Left lung (tissue), 10 donors: Measurements from ENCODE around the gene TUBGCP2. TPM values are rescaled to one million over a fixed set of nuclear protein-coding genes. Genes with fewer than 3 reads are reported as not detected.

ENCODE experiments used
- ATAC-seq: fragments of 200-7000 bp; cut with Tn5 transposase; one replicate; pipeline ENCODE4 v1.9.1; 2020; ENCODE audit warnings: moderate library complexity
- DNase-seq, 4 donors: peaks; one replicate each; pipeline ENCODE4 v3.0.0-alpha.2; 2013 to 2020
- H3K27ac ChIP-seq, 2 donors: fragments of 200-600 bp; sonication (generic) in 1 of 2; one replicate each; pipeline versions ENCODE4 v1.5.0 to v1.8.0; 2020 to 2021
- H3K27me3 ChIP-seq, 2 donors: fragments of 200-600 bp; sonication (generic) in 1 of 2; one replicate each; pipeline versions ENCODE4 v1.5.0 to v1.8.0; 2020 to 2021
- H3K36me3 ChIP-seq, 2 donors: fragments of 200-600 bp; sonication (generic) in 1 of 2; one replicate each; pipeline versions ENCODE4 v1.5.0 to v1.8.0; 2020 to 2021
- H3K4me1 ChIP-seq, 2 donors: fragments of 200-600 bp; one replicate each; pipeline ENCODE4 v1.8.0; 2021
- H3K4me3 ChIP-seq, 2 donors: fragments of 200-600 bp; sonication (generic) in 1 of 2; one replicate each; pipeline versions ENCODE4 v1.5.0 to v1.8.0; 2020 to 2021; ENCODE audit warnings: mild to moderate bottlenecking in 1 of 2
- H3K9me3 ChIP-seq, 2 donors: fragments of 200-600 bp; sonication (generic) in 1 of 2; one replicate each; pipeline versions ENCODE4 v1.5.0 to v1.8.0; 2020 to 2021
- intact Hi-C, 2 donors: fragments of 100-400 bp; cut with DNase I; formaldehyde crosslinking; loops; one replicate each; pipeline versions ENCODE4 v1.11.2 to v1.14.2; 2022
- microRNA-seq, 2 donors: library from miRNA; unstranded; fragments of <30 nt; microRNA quantifications; one replicate each; pipeline ENCODE4, GENCODE V29; 2019
- polyA plus RNA-seq, 6 donors: library from polyadenylated mRNA; unstranded; fragments of 120-200 nt; gene quantifications; one replicate each; pipeline ENCODE4 v1.2.1, GENCODE V29; 2013; ENCODE audit not compliant: insufficient read length in 6 of 6
- total RNA-seq, 2 donors: library from RNA; stranded (reverse); fragmentation: NEBNext Ultra II Directional; extraction: Animal tissue kit (Norgen Biotek cat#: 25700); gene quantifications; one replicate each; pipeline ENCODE4 v1.2.1, GENCODE V29; 2021
- TF ChIP-seq, protein P1 (sequence below), 2 donors: fragments of 200-600 bp; sonication (generic) in 1 of 2; IDR thresholded peaks; one replicate each; pipeline versions ENCODE4 v1.5.0 to v1.8.0; 2021; ENCODE audit warnings: antibody characterized with exemption in 2 of 2
- donor health status: DM: no; HTN: yes; CAD: no.
- donor health status: DM: no; HTN: no; CAD: no.

TUBGCP2 gene
- total and polyA plus RNA-seq, 8 donors = 44.2 to 62.3 (median 52.1) TPM

DNA sequence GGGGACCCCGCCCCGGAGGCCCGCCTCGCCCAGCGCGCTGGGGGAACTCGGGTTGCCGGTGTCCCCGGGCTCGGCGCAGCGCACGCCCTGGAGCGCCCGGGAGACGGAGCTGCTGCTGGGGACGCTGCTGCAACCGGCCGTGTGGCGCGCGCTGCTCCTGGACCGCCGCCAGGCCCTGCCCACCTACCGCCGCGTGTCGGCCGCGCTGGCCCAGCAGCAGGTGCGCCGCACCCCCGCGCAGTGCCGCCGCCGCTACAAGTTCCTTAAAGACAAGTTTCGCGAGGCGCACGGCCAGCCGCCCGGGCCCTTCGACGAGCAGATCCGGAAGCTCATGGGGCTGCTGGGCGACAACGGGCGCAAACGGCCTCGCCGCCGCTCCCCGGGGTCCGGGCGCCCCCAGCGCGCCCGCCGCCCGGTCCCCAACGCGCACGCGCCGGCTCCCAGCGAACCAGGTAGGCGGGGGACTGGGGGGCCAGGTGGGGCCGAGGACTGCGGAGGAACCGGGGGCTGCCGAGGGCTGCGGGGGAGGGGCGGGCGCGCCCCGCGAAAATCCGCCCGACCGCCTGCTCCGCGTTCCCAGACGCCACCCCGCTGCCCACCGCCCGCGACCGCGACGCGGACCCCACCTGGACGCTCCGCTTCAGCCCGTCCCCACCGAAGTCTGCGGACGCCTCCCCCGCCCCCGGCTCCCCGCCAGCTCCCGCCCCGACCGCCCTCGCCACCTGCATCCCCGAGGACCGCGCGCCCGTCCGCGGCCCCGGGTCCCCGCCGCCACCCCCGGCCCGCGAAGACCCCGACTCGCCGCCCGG lies 78.1 kb downstream of the TUBGCP2 start:
- intact Hi-C loops = no loop called here

DNA sequence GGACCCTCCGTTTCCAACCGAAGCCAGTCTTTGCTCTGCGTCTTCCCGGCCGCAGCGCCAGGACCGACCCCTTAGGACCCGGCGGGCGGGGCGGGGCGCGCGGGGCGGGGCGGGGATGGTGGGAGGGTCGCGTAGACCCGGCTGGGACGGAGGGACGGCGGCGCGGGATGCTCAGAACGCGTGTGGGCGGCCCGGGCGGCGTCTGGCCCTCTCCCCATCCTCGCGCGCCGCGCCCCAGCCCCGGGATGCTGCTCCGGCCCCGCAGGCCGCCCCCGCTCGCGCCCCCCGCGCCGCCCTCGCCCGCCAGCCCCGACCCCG lies 78.7 kb downstream of the TUBGCP2 start, which contains the start of gene UTF1:
Gene UTF1 (plus strand): TSS at position 174 of the 318 bp plus-strand sequence. CDS start 72 bp downstream, at position 246.
- H3K4me1 ChIP-seq = peaks cover 0 to 16% of the 10 kb centered on the region in 2 donors
- H3K27me3 ChIP-seq = peaks cover 51 to 100% of the 10 kb centered on the region in 2 donors
- peak within 1 kb of the TSS in 1 of 2 donors; percentile 11 for H3K4me3 ChIP-seq
- ATAC-seq = no peak
- H3K27ac ChIP-seq = no peak within 1 kb of the TSS
- intact Hi-C loops = no loop called here
- DNase-seq = no peak
- TF ChIP-seq, protein P1, sequence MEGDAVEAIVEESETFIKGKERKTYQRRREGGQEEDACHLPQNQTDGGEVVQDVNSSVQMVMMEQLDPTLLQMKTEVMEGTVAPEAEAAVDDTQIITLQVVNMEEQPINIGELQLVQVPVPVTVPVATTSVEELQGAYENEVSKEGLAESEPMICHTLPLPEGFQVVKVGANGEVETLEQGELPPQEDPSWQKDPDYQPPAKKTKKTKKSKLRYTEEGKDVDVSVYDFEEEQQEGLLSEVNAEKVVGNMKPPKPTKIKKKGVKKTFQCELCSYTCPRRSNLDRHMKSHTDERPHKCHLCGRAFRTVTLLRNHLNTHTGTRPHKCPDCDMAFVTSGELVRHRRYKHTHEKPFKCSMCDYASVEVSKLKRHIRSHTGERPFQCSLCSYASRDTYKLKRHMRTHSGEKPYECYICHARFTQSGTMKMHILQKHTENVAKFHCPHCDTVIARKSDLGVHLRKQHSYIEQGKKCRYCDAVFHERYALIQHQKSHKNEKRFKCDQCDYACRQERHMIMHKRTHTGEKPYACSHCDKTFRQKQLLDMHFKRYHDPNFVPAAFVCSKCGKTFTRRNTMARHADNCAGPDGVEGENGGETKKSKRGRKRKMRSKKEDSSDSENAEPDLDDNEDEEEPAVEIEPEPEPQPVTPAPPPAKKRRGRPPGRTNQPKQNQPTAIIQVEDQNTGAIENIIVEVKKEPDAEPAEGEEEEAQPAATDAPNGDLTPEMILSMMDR (IDR thresholded peaks at IDR 0.05) = no peak
- no peaks in the 10 kb centered on the region for H3K36me3 ChIP-seq
- no peaks in the 10 kb centered on the region for H3K9me3 ChIP-seq

More for the DNA sequence above, 78.1 kb downstream of the TUBGCP2 start:
- TF ChIP-seq, protein P1 (IDR thresholded peaks at IDR 0.05) = no peak
- Histone ChIP-seq H3K36me3 (no peaks in the 10 kb centered on the region), H3K27ac (no peak overlapping the region), H3K4me1 (peaks cover 0 to 22% of the 10 kb centered on the region in 2 donors), H3K4me3 (peak overlapping the region in 1 of 2 donors; percentile 11), H3K27me3 (peaks cover 57 to 100% of the 10 kb centered on the region in 2 donors), H3K9me3 (no peaks in the 10 kb centered on the region)
- DNase-seq (peak in 1 of 4 donors; percentile 40), ATAC-seq (peak; percentile 40)

GRCh38 chr10:133229265-133230043 lies 79.2 kb downstream of the TUBGCP2 start:
- TF ChIP-seq, protein P1 (IDR thresholded peaks at IDR 0.05) = no peak
- intact Hi-C loops = no loop called here
- Histone ChIP-seq H3K9me3 (no peaks in the 10 kb centered on the region), H3K4me3 (no peak overlapping the region), H3K4me1 (peaks cover 0 to 14% of the 10 kb centered on the region in 2 donors), H3K27ac (no peak overlapping the region), H3K27me3 (peaks cover 51 to 100% of the 10 kb centered on the region in 2 donors), H3K36me3 (no peaks in the 10 kb centered on the region)
- DNase-seq (no peak), ATAC-seq (no peak)

Small RNA genes lying within 50 kb of the gene (microRNA-seq; reads per million reads assigned to microRNA genes)
- gene MIR202 = 0.17 to 0.82 reads per million in 2 donors

Other genes with a start within 250 kb of the TUBGCP2 start
- gene ADGRA1, start 220.9 kb downstream of the TUBGCP2 start, total RNA-seq = under 1 TPM in 1 of 2 donors, not detected in 1; 0.24 TPM
- gene ADGRA1, start 220.9 kb downstream of the TUBGCP2 start, polyA plus RNA-seq = under 1 TPM; 0.07 to 0.17 (median 0.08) TPM
- 10 to 100 TPM in 1 of 2 donors, 1 to 10 TPM in 1; 8.4 to 10.4 TPM for gene KNDC1, start 148.7 kb downstream of the TUBGCP2 start, total RNA-seq
- 1 to 10 TPM; 2.5 to 4.6 (median 3.8) TPM for gene KNDC1, start 148.7 kb downstream of the TUBGCP2 start, polyA plus RNA-seq
- not detected for gene UTF1, start 78.7 kb downstream of the TUBGCP2 start, total RNA-seq
- not detected for gene UTF1, start 78.7 kb downstream of the TUBGCP2 start, polyA plus RNA-seq
- 1 to 10 TPM; 1.3 to 4.1 TPM for gene VENTX, start 71.0 kb downstream of the TUBGCP2 start, total RNA-seq
- under 1 TPM; 0.14 to 0.51 (median 0.23) TPM for gene VENTX, start 71.0 kb downstream of the TUBGCP2 start, polyA plus RNA-seq
- 10 to 100 TPM; 16.2 to 45.3 TPM for gene ADAM8, start 32.0 kb downstream of the TUBGCP2 start, total RNA-seq
- 1 to 10 TPM; 1.9 to 4.4 (median 2.9) TPM for gene ADAM8, start 32.0 kb downstream of the TUBGCP2 start, polyA plus RNA-seq
- 10 to 100 TPM; 34.3 to 48.5 TPM for gene ZNF511, start within 50 bp of the TUBGCP2 start, total RNA-seq
- gene ZNF511, start within 50 bp of the TUBGCP2 start, polyA plus RNA-seq = 10 to 100 TPM; 38.2 to 47.8 (median 42.3) TPM
- not detected for gene CALY, start 28.0 kb upstream of the TUBGCP2 start, total RNA-seq
- gene CALY, start 28.0 kb upstream of the TUBGCP2 start, polyA plus RNA-seq = under 1 TPM in 3 of 6 donors, not detected in 3; 0.22 to 0.55 (median 0.27) TPM
- not detected for gene PRAP1, start 38.5 kb upstream of the TUBGCP2 start, total RNA-seq
- gene PRAP1, start 38.5 kb upstream of the TUBGCP2 start, polyA plus RNA-seq = under 1 TPM in 4 of 6 donors, not detected in 2; 0.31 to 0.66 (median 0.39) TPM
- 10 to 100 TPM; 12.1 to 24.1 TPM for gene FUOM, start 49.1 kb upstream of the TUBGCP2 start, total RNA-seq
- gene FUOM, start 49.1 kb upstream of the TUBGCP2 start, polyA plus RNA-seq = 10 to 100 TPM in 1 of 6 donors, 1 to 10 TPM in 5; 6.2 to 10.9 (median 8.7) TPM
- gene ECHS1, start 64.5 kb upstream of the TUBGCP2 start, total RNA-seq = 10 to 100 TPM; 71.0 to 85.9 TPM
- gene ECHS1, start 64.5 kb upstream of the TUBGCP2 start, polyA plus RNA-seq = 10 to 100 TPM; 72.7 to 87.1 (median 76.7) TPM
- 1 to 10 TPM; 5.7 to 7.1 TPM for gene PAOX, start 70.4 kb upstream of the TUBGCP2 start, total RNA-seq
- gene PAOX, start 70.4 kb upstream of the TUBGCP2 start, polyA plus RNA-seq = 1 to 10 TPM; 5.1 to 7.9 (median 6.5) TPM
- 10 to 100 TPM; 31.5 to 46.5 TPM for gene MTG1, start 85.3 kb upstream of the TUBGCP2 start, total RNA-seq
- gene MTG1, start 85.3 kb upstream of the TUBGCP2 start, polyA plus RNA-seq = 10 to 100 TPM; 52.3 to 75.1 (median 61.6) TPM
- gene SPRN, start 115.8 kb upstream of the TUBGCP2 start, total RNA-seq = under 1 TPM in 1 of 2 donors, not detected in 1; 0.52 TPM
- gene SPRN, start 115.8 kb upstream of the TUBGCP2 start, polyA plus RNA-seq = 1 to 10 TPM; 2.8 to 6.4 (median 3.6) TPM
- 1 to 10 TPM; 1.2 to 1.7 TPM for gene SCART1, start 145.1 kb upstream of the TUBGCP2 start, total RNA-seq
- 1 to 10 TPM; 1.8 to 3.3 (median 2.7) TPM for gene SCART1, start 145.1 kb upstream of the TUBGCP2 start, polyA plus RNA-seq
- 1 to 10 TPM in 1 of 2 donors, under 1 TPM in 1; 0.68 to 2.2 TPM for gene CYP2E1, start 218.5 kb upstream of the TUBGCP2 start, total RNA-seq
- 1 to 10 TPM; 1.5 to 3.2 (median 1.9) TPM for gene CYP2E1, start 218.5 kb upstream of the TUBGCP2 start, polyA plus RNA-seq